Iris pigment epithelial cell (primary cell): Measurements from ENCODE around the gene PET100.

Experiments used
- DNase-seq: peaks from one replicate; pipeline ENCODE4 v3.0.0-alpha.2; 2011; ENCODE audit warnings: low read depth

PET100 gene

GRCh38 chr19:7629347-7630054 is at the start of gene PET100, which contains the start of gene XAB2:
Gene PET100 (plus strand): TSS chr19:7629793. CDS start chr19:7629834, 41 bp downstream.
Gene XAB2 (minus strand): TSS chr19:7629545. CDS start chr19:7629527, 18 bp downstream.
- DNase-seq = peak; percentile 99

GRCh38 chr19:7582446-7582845 is 47.1 kb upstream of the PET100 start:
- no peak for DNase-seq

GRCh38 chr19:7589822-7590221 is 39.8 kb upstream of the PET100 start:
- no peak for DNase-seq

GRCh38 chr19:7590256-7590655 is 39.3 kb upstream of the PET100 start:
- DNase-seq = no peak

- DNase-seq = peak; percentile 9
Observed at GRCh38 chr19:7595466-7596133, 34.0 kb upstream of the PET100 start, which contains the start of gene CAMSAP3. Gene CAMSAP3 (plus strand): TSS chr19:7595863. CDS start chr19:7596003, 140 bp downstream.

GRCh38 chr19:7596211-7596937 is 33.2 kb upstream of the PET100 start:
- no peak for DNase-seq

GRCh38 chr19:7597689-7598088 is 31.9 kb upstream of the PET100 start:
- no peak for DNase-seq

- DNase-seq = no peak
Observed at GRCh38 chr19:7598180-7598579, 31.4 kb upstream of the PET100 start.

- no peak for DNase-seq
Observed at GRCh38 chr19:7600721-7601120, 28.9 kb upstream of the PET100 start.

- no peak for DNase-seq
Observed at GRCh38 chr19:7602240-7602934, 27.2 kb upstream of the PET100 start.

GRCh38 chr19:7602935-7603497 is 26.6 kb upstream of the PET100 start:
- no peak for DNase-seq

GRCh38 chr19:7603919-7604318 is 25.7 kb upstream of the PET100 start:
- no peak for DNase-seq

GRCh38 chr19:7605490-7606222 is 23.9 kb upstream of the PET100 start:
- DNase-seq = peak; percentile 38

GRCh38 chr19:7606289-7606688 is 23.3 kb upstream of the PET100 start:
- no peak for DNase-seq

GRCh38 chr19:7607212-7607873 is 22.2 kb upstream of the PET100 start:
- DNase-seq = no peak

- no peak for DNase-seq
Observed at GRCh38 chr19:7607874-7608560, 21.6 kb upstream of the PET100 start.

- no peak for DNase-seq
Observed at GRCh38 chr19:7610491-7611240, 18.9 kb upstream of the PET100 start.

GRCh38 chr19:7611541-7612279 is 17.9 kb upstream of the PET100 start:
- DNase-seq = no peak
